ENCODE results near the gene NEXN.
A peak's percentile ranks its signal among the peaks of the same experiment; 100 is the strongest.

Gene NEXN

DNA sequence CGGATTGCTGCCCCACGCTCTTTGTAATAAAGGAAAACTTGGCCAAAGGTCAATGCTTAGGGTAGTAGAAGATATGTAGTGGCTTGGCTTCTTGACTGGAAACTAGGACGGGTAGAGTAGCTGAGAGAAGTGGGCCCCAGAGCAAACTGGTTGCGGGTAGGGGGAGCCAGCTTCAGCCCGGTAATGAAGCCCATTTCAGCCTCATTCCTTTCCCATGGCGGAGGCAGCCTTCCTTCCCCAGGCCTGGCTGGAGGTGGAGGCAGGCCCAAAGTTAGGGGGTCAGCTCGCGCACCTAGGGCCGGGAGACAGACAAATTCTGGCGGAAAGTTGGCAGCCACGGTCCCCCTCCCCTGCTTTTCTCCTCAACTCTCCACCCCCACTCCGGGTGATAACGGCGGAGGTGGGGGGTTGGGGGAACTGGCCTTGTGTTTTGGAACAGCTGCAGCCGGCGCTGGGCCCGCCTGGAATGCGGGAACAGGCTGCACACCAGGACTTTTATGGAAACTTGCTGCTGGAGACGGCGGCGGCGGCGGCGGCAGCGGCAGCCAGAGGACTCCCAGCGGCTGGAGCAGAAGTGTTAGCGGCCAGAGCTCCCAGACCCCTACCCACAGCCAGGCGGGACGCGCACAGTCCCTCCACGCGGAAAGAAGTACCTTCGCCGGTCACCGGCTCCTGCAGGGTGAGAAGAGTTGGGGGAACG is at the start of gene NEXN:
TSS of gene NEXN (plus strand) at position 544 of the 700 bp plus-strand sequence. CDS start 27,483 bp downstream, outside the sequence.
- DNase-seq (ENCODE audit: low spot score), result peak; percentile 29

GRCh38 chr1:77841574-77841973 is 46.9 kb upstream of the NEXN start:
- no peak for DNase-seq (ENCODE audit: low spot score)

DNA sequence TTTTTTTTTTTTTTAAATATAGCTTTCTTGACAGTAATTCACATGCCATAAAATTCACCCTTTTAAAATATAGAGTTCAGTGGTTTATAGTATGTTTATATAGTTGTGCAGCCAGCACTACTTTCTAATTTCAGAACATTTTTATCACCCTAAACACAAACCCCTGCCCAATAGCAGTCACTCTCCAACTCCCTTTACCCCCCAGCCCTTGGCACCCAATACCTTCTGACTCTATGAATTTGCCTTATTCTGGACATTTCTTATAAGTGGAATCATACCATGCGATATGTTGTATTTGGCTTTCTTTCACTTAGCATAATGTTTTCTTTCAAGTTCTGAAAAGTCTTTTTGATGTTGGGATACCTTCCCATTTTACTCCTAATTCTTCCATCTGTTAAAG is 42.5 kb upstream of the NEXN start:
- no peak for DNase-seq (ENCODE audit: low spot score)

DNA sequence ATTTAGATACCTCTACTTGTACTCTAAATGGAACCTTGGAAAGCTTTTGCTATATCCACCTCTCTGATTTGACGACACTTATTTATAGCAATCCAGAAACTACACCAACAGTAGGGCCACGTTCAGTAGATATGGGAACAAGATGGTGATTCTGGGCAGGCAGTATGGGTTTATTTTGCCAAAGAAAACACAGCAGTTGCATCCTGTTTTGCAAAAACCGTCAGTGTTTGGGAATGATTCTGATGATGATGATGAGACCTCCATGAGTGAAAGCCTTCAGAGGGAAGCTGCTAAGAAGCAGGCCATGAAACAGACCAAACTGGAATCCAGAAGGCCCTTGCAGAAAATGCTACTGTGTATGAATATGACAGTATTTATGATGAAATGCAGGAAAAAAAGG is 41.5 kb upstream of the NEXN start:
- DNase-seq (ENCODE audit: low spot score), result no peak

DNA sequence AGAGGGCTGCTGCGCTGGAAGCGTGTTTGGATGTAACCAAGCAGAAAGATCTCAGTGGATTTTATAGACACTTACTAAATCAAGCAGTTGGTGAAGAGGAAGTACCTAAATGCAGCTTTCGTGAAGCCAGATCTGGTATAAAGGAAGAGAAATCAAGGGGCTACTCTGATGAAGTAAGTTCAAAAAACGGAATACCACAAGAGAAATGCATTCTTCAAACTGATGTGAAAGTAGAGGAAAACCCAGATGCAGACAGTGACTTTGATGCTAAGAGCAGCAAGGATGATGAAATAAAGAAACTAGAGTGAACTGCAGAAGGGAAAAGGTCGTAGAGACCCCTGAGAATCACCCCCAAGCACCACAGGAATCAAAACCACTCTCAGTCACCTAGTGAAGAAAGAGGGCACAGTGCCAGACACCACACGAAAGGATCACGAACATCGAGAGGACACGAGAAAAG is 40.8 kb upstream of the NEXN start:
- DNase-seq (ENCODE audit: low spot score), result no peak

- DNase-seq (ENCODE audit: low spot score), result no peak
These were observed 38.3 kb upstream of the NEXN start for GRCh38 chr1:77850082-77850481.

DNA sequence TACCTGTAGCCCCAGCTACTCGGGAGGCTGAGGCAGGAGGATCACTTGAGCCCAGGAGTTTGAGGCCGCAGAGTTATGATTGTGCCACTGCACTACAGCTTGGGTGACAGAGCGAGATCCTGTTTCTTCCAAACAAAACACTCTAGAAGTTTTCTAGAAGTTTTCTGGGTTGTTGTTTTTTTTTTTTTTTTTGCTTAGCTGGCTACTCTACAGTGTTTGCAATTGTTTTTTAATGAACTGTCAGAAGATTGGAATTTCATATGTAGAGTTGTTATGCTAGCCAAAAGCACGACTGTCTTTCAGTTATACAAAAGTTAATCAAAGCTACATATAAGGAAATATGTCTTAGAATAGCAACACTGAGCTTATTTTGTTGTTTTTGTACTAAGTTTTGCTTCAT is 30.9 kb upstream of the NEXN start:
- DNase-seq (ENCODE audit: low spot score), result no peak

DNA sequence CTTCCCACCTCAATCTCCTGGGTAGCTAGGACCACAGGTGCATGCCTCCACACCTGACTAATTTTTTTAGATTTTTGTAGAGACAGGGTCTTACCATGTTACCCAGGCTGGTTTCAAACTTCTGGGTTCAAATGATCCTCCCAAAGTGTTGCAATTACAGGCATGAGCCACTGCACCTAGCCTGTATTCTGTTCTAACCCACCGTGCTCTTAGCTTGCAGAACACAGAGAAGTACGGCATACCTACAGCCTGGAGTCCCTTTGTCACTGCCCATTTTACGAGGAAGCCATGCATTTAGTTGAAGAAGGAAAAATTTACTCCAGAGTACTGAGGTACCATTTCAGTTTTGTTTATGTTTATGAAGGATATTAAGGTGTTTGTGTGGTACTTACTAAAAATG is 29.7 kb upstream of the NEXN start:
- no peak for DNase-seq (ENCODE audit: low spot score)

- no peak for DNase-seq (ENCODE audit: low spot score)
These were observed 29.2 kb upstream of the NEXN start for GRCh38 chr1:77859248-77859647.

- DNase-seq (ENCODE audit: low spot score), result no peak
These were observed 22.1 kb upstream of the NEXN start for GRCh38 chr1:77866296-77866695.

GRCh38 chr1:77872645-77873044 is 15.8 kb upstream of the NEXN start:
- no peak for DNase-seq (ENCODE audit: low spot score)

DNA sequence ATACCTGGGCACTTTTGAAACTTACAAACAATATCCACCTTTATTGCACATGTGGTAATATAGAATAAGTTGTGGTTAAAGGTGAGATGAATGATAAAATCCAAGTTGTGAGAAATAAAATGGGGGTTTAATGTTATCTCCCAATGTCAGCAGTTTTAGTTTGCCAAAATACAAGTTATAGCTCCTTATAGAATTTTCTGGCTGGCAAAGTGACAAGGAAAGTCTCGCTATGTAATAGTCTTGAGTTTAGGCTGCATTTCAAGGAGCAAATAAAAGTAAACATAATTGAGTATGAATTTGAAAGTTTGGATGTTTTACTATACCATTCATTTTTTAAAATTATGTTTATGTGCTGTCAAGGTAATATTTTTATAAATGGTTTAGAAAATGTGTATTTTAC is 15.0 kb upstream of the NEXN start:
- no peak for DNase-seq (ENCODE audit: low spot score)

- no peak for DNase-seq (ENCODE audit: low spot score)
These were observed 13.5 kb upstream of the NEXN start for GRCh38 chr1:77874804-77875445.

GRCh38 chr1:77876884-77877283 is 11.5 kb upstream of the NEXN start:
- no peak for DNase-seq (ENCODE audit: low spot score)

DNA sequence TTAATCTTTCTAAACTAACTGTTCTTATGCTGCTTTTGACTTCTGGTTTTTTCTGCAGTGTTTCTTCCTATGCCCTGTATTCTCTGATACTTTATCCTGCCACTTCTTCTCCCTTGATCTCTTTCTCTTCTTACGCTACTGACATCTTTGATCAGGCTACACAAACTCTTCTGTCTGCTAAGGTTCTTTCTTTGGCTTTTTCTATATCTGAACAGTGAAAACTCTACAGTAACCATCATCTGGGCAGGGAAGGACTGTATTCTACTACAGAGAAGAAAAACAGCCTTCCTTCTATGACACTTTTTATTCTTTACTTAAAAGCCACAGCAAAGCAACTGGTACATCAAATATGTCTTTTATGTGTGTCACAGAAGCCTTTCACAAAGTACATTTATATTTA is 7.4 kb upstream of the NEXN start:
- DNase-seq (ENCODE audit: low spot score), result no peak

DNA sequence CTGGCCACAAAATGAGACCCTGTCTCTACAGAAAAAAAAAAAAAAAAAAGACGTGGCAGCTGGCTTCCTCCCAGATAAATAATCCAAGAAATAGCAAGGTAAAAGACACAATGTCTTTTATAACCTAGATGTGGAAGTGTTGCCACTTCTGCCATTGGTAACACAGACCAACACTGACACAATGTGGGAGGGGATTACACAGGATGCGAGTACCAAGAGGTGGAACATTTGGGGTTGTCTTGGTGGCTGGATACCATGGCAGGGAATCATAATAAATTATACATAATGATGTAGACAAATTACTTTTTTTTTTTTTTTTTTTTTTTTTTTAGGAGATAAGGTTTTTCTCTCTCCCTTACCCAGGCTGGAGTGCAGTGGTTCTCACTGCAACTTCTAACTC is 6.0 kb upstream of the NEXN start:
- no peak for DNase-seq (ENCODE audit: low spot score)

DNA sequence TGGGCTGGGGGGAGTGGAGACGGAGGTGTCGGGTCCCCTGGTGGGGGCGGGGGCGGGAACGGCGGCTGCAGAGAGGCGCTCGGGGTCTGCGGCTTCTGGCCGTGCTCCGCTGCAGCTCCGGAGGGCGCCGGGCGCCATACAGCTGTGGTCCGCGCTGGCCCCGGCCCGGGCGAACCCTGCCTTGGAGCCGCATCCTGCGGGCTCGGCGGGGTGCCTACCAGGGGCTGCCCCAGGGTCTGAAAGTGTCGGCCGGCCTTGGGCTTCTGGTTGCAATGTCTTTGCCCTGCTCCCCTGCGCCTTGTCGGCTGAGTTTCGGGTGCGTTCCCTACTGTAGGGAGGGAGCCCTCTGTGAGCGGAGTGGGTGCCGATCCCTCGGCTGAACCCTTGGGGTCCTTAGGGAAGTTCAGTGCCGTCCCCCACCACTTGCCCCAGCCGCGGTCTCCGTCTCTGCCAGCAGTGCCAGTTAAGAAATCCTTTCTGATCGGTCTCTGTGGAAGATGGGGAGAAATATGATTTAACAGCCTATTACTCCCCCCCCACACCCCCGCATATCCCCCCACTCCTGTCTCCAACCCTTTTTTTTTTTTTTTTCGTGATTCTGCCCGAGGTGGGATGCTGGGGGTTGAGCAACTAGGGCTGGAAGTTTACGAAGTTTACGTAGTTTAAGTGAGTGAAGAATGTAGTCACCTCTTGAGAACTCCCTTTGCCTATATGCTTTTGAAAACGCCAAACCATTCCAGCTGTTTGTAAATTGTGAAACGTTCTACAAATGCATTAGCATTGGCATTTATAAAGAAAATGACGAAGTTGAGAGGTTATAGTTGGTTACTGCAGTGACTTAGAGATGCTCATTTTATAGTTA is 588 bp downstream of the NEXN start:
- DNase-seq (ENCODE audit: low spot score), result peak; percentile 5

DNA sequence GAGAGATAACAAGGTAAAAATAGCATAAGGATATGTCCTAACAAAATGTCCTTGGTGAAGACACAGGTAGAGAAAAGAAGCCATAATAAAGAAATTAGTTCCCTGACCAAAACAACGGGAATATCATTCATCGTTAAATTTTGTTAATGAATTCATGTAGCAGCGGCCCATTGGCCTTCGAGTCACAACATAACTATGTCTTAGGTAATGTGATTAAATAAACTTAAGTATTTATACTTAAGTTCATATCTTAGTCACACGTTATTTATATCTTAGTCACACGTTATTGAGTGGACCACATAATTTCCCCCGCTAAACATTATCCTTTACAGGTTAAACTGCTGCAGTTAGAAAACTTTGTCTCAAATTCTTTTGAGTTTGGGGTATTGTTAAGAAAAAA is 1.2 kb downstream of the NEXN start:
- no peak for DNase-seq (ENCODE audit: low spot score)

GRCh38 chr1:77891200-77891599 is 2.8 kb downstream of the NEXN start:
- no peak for DNase-seq (ENCODE audit: low spot score)

- no peak for DNase-seq (ENCODE audit: low spot score)
These were observed 11.4 kb downstream of the NEXN start for GRCh38 chr1:77899647-77900320.

DNA sequence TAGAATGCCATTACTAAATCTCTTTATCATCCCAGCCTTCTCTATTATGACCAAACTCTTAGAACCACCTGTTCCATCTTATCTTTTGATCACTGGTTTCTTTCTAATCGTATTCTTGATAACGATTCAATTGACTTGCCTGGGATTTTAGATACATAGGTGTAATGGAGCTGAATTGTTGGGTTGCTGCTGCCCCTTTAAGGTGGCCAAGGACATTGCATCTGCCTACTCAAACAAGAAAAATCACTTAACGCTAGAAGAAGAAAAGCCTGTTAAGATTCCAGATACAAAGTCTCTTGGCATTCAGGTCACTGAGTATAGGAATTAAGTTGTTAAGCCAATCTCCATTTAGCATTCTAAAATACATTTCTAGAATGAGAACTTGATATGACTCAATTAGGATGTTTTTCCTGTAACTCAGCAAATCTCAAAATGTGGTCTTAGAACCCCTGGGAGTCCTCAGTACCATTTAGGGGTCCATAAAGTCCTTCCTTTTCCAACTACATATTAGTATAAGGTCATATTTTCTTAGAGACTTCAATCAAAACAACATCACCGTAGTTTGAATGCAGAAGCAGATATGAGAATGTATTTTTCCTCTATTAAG is 12.4 kb downstream of the NEXN start:
- peak; percentile 78 for DNase-seq (ENCODE audit: low spot score)

GRCh38 chr1:77905603-77906002 is 17.2 kb downstream of the NEXN start:
- DNase-seq (ENCODE audit: low spot score), result no peak
